ENCODE data around the gene FOXJ3.

GRCh38 chr1:42379794-42380585 is 45.0 kb upstream of the FOXJ3 start:
- TF ChIP-seq CTCF (IDR thresholded peaks at IDR 0.05; ENCODE audit: poor library complexity), result no peak
- no peak for TF ChIP-seq EZH2 (IDR thresholded peaks at IDR 0.05; ENCODE audit: borderline replicate concordance)
- no peak for TF ChIP-seq EZH2phosphoT487 (IDR thresholded peaks at IDR 0.05; ENCODE audit: low read depth, severe bottlenecking, unreplicated experiment)
